ENCODE data around the gene RELN.

DNA sequence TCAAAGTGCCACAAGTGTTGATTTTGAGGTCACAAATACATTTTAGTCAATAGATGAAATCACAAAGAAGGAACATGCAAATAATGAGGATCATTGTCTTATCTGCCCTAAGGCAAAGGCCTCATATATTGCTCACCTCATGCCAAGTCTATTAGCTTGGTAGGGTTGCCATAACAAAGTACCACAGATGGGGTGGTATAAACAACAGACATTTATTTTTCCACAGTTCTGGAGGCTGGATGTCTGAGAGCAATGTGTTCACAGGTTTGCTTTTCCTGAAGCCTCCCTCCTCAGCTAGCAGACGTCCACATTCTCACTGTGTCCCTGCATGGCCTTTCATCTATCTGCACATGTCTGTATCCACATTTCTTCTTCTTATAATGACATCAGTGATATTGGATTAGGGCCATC lies 59.6 kb downstream of the RELN start:
- TF ChIP-seq, protein P1, sequence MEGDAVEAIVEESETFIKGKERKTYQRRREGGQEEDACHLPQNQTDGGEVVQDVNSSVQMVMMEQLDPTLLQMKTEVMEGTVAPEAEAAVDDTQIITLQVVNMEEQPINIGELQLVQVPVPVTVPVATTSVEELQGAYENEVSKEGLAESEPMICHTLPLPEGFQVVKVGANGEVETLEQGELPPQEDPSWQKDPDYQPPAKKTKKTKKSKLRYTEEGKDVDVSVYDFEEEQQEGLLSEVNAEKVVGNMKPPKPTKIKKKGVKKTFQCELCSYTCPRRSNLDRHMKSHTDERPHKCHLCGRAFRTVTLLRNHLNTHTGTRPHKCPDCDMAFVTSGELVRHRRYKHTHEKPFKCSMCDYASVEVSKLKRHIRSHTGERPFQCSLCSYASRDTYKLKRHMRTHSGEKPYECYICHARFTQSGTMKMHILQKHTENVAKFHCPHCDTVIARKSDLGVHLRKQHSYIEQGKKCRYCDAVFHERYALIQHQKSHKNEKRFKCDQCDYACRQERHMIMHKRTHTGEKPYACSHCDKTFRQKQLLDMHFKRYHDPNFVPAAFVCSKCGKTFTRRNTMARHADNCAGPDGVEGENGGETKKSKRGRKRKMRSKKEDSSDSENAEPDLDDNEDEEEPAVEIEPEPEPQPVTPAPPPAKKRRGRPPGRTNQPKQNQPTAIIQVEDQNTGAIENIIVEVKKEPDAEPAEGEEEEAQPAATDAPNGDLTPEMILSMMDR (IDR thresholded peaks at IDR 0.05), result no peak
- TF ChIP-seq EZH2 (IDR thresholded peaks at IDR 0.05; ENCODE audit: borderline replicate concordance, insufficient read depth, low read depth, low read length, poor library complexity, severe bottlenecking), result no peak

Measured in B cell (primary cell).